NCI-H774 (cell line): Measurements from ENCODE around the gene TLE1.
"Not testable (repeated sequence)": the region's sequence is repeated elsewhere in the genome, so short reads cannot be mapped to it uniquely, and the experiment has no call there.

Experiments
- DNase-seq: peaks from one replicate; lab custom pipeline; 2025; lab: John Stamatoyannopoulos, UW

TLE1 gene

GRCh38 chr9:81599837-81600236, 89.5 kb downstream of the TLE1 start:
- DNase-seq: no peak

- DNase-seq: no peak
These were observed 90.5 kb downstream of the TLE1 start for GRCh38 chr9:81598811-81599210.

GRCh38 chr9:81598123-81598497, 91.2 kb downstream of the TLE1 start:
- DNase-seq: no peak

GRCh38 chr9:81597419-81598122, 91.8 kb downstream of the TLE1 start:
- DNase-seq: no peak

- no peak for DNase-seq
These were observed 92.5 kb downstream of the TLE1 start for GRCh38 chr9:81596679-81597418.

GRCh38 chr9:81595887-81596543, 93.3 kb downstream of the TLE1 start:
- no peak for DNase-seq

- DNase-seq: not testable (repeated sequence)
These were observed 94.1 kb downstream of the TLE1 start for GRCh38 chr9:81595293-81595692.

- no peak for DNase-seq
These were observed 94.9 kb downstream of the TLE1 start for GRCh38 chr9:81594415-81594814.

GRCh38 chr9:81592887-81593266, 96.5 kb downstream of the TLE1 start:
- DNase-seq: no peak

- DNase-seq: no peak
These were observed 97.6 kb downstream of the TLE1 start for GRCh38 chr9:81591791-81592190.

GRCh38 chr9:81590688-81591087, 98.7 kb downstream of the TLE1 start:
- no peak for DNase-seq

GRCh38 chr9:81589819-81590218, 99.5 kb downstream of the TLE1 start:
- DNase-seq: no peak

GRCh38 chr9:81589392-81589791, 100.0 kb downstream of the TLE1 start:
- DNase-seq: no peak

GRCh38 chr9:81588148-81588871, 101.0 kb downstream of the TLE1 start:
- peak; percentile 84 for DNase-seq

GRCh38 chr9:81586786-81587185, 102.6 kb downstream of the TLE1 start:
- DNase-seq: no peak

GRCh38 chr9:81585191-81585763, 104.1 kb downstream of the TLE1 start:
- no peak for DNase-seq

- no peak for DNase-seq
These were observed 105.2 kb downstream of the TLE1 start for GRCh38 chr9:81584099-81584498.

GRCh38 chr9:81581986-81582385, 107.4 kb downstream of the TLE1 start:
- DNase-seq: no peak

- DNase-seq: no peak
These were observed 110.0 kb downstream of the TLE1 start for GRCh38 chr9:81579381-81579780.

- DNase-seq: no peak
These were observed 110.7 kb downstream of the TLE1 start for GRCh38 chr9:81578606-81579005.

GRCh38 chr9:81575956-81576355, 113.4 kb downstream of the TLE1 start:
- no peak for DNase-seq

GRCh38 chr9:81574405-81574804, 114.9 kb downstream of the TLE1 start:
- no peak for DNase-seq
